Keratinocyte (primary cell): ENCODE results near the gene GRN. TPM values are rescaled to one million over a fixed set of nuclear protein-coding genes. Genes with fewer than 3 reads are reported as not detected.

Source experiments
- DNase-seq: peaks from one replicate; pipeline ENCODE4 v3.0.0-alpha.2; 2011; ENCODE audit warnings: low read depth, missing footprints, low spot score
- FAIRE-seq: peaks from 2 replicates; lab custom pipeline; 2011; peaks lifted over from hg19 to GRCh38; lab: Jason Lieb, UNC
- H2AFZ ChIP-seq: 2 replicates; pipeline ENCODE4 v1.6.0; 2012; ENCODE audit warnings: low read length, control low read depth, inconsistent platforms; ENCODE audit not compliant: control insufficient read depth
- H3K27ac ChIP-seq: 2 replicates; pipeline ENCODE4 v1.5.1; 2011; ENCODE audit warnings: low read length; ENCODE audit not compliant: control insufficient read depth, insufficient read depth
- H3K27me3 ChIP-seq: 3 replicates; pipeline ENCODE4 v1.6.0; 2011; ENCODE audit warnings: low read length; ENCODE audit not compliant: control insufficient read depth, insufficient read depth; ENCODE audit errors: extremely low read depth
- H3K36me3 ChIP-seq, 2 experiments: 2 replicates in 1 of 2; 3 replicates in 1 of 2; pipeline ENCODE4 v1.5.1; 2011; ENCODE audit warnings: low read length in 2 of 2, mild to moderate bottlenecking in 1 of 2; ENCODE audit not compliant: control insufficient read depth in 2 of 2, insufficient read depth in 2 of 2; ENCODE audit errors: extremely low read depth in 1 of 2
- H3K4me1 ChIP-seq: 3 replicates; pipeline ENCODE4 v1.5.1; 2011; ENCODE audit warnings: low read length; ENCODE audit not compliant: control insufficient read depth, insufficient read depth; ENCODE audit errors: extremely low read depth
- H3K4me2 ChIP-seq: 3 replicates; pipeline ENCODE4 v1.6.0; 2011; ENCODE audit warnings: low read depth, low read length; ENCODE audit not compliant: control insufficient read depth, insufficient read depth; ENCODE audit errors: extremely low read depth
- H3K4me3 ChIP-seq, 3 experiments: fragments of 200-600 bp in 1 of 3; sonication (generic) in 1 of 3; 2 replicates in 2 of 3; 3 replicates in 1 of 3; pipeline ENCODE4 v1.5.1; 2011 to 2016; ENCODE audit warnings: low read length in 3 of 3, mild to moderate bottlenecking in 3 of 3, control low read depth in 2 of 3, inconsistent platforms in 1 of 3, low read depth in 1 of 3, mixed read lengths in 1 of 3, mixed run types in 1 of 3, moderate library complexity in 1 of 3; ENCODE audit not compliant: control insufficient read depth in 2 of 3, insufficient read depth in 2 of 3; ENCODE audit errors: extremely low read depth in 1 of 3
- H3K79me2 ChIP-seq: 2 replicates; pipeline ENCODE4 v1.6.0; 2012; ENCODE audit warnings: low read length; ENCODE audit not compliant: control insufficient read depth, insufficient read depth
- H3K9ac ChIP-seq: 3 replicates; pipeline ENCODE4 v1.6.0; 2011; ENCODE audit warnings: low read length; ENCODE audit not compliant: control insufficient read depth, insufficient read depth; ENCODE audit errors: extremely low read depth
- H3K9me1 ChIP-seq: 3 replicates; pipeline ENCODE4 v1.6.0; 2011; ENCODE audit warnings: low read length; ENCODE audit not compliant: control insufficient read depth, insufficient read depth; ENCODE audit errors: extremely low read depth
- H3K9me3 ChIP-seq: 2 replicates; pipeline ENCODE4 v1.5.1; 2012; ENCODE audit warnings: low read depth, low read length; ENCODE audit not compliant: control insufficient read depth
- H4K20me1 ChIP-seq: 3 replicates; pipeline ENCODE4 v1.6.0; 2011; ENCODE audit warnings: low read length; ENCODE audit not compliant: control insufficient read depth, insufficient read depth; ENCODE audit errors: extremely low read depth
- EZH2 ChIP-seq: IDR thresholded peaks from one replicate; pipeline ENCODE4 v1.6.1; 2012; ENCODE audit warnings: inconsistent platforms, mild to moderate bottlenecking, low read length, moderate library complexity
- dilution Hi-C: fragments of 300-500 bp; cut with MboI; formaldehyde crosslinking; loops from one replicate; pipeline ENCODE4 v1.7.0; 2020; ENCODE audit warnings: low sequenced_read_pairs; ENCODE audit not compliant: extremely low pct_ligation_motif_present
- polyA plus RNA-seq, 5 experiments: library from polyadenylated mRNA; depleted of rRNA in 3 of 5; stranded (reverse) in 3 of 5; stranded (forward) in 1 of 5; unstranded in 1 of 5; fragments of >200 nt; gene quantifications; 1 replicate in 1 of 5; 2 replicates in 3 of 5; 3 replicates in 1 of 5; pipeline versions ENCODE4 v1.2.1 to v1.2.3, GENCODE V29; 2011 to 2012; ENCODE audit warnings: missing spikeins in 2 of 5, low read depth in 1 of 5, low replicate concordance in 1 of 5
- TF ChIP-seq, protein P1 (sequence below), 3 experiments: IDR thresholded peaks in 1 of 3; conservative IDR thresholded peaks in 1 of 3; optimal IDR thresholded peaks in 1 of 3; 2 replicates in 2 of 3; 3 replicates in 1 of 3; pipeline versions ENCODE3 to v1.5.1; 2011; ENCODE audit warnings: low read length in 3 of 3, mild to moderate bottlenecking in 3 of 3, moderate library complexity in 2 of 3, control low read depth in 1 of 3, inconsistent platforms in 1 of 3; ENCODE audit not compliant: insufficient read depth in 2 of 3; ENCODE audit errors: extremely low read depth in 1 of 3

GRN gene
- polyA plus RNA-seq, 1 donor (not counting 4 experiments of a cell fraction or from before 2014, with no cell fraction given): 179 TPM

DNA sequence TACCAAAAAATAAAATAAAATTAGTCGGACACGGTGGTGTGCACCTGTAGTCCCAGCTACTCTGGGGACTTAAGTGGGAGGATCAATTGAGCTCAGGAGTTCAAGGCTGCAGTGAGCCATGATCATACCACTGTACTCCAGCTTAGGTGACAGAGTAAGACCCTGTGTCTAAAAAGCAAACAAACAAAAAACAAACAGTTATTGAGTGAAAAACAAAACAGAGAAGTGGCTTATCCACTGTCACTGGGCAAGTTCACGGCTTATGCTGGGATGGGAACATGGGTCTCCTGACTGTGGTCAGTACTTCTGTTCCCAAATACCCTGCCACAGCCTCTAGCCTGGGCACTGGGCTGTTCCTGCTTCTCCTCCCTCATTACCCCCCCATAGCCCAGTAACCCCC lies 9.5 kb upstream of the GRN start:
- no peak overlapping the region for H3K9ac ChIP-seq
- H3K4me3 ChIP-seq: no peak overlapping the region
- H3K9me1 ChIP-seq: no peaks in the 10 kb centered on the region
- H3K4me2 ChIP-seq: no peak overlapping the region
- no peak for FAIRE-seq
- H2AFZ ChIP-seq: no peak overlapping the region
- no peaks in the 10 kb centered on the region for H3K9me3 ChIP-seq
- H3K27ac ChIP-seq: no peak overlapping the region
- TF ChIP-seq EZH2: no peak
- TF ChIP-seq, protein P1, sequence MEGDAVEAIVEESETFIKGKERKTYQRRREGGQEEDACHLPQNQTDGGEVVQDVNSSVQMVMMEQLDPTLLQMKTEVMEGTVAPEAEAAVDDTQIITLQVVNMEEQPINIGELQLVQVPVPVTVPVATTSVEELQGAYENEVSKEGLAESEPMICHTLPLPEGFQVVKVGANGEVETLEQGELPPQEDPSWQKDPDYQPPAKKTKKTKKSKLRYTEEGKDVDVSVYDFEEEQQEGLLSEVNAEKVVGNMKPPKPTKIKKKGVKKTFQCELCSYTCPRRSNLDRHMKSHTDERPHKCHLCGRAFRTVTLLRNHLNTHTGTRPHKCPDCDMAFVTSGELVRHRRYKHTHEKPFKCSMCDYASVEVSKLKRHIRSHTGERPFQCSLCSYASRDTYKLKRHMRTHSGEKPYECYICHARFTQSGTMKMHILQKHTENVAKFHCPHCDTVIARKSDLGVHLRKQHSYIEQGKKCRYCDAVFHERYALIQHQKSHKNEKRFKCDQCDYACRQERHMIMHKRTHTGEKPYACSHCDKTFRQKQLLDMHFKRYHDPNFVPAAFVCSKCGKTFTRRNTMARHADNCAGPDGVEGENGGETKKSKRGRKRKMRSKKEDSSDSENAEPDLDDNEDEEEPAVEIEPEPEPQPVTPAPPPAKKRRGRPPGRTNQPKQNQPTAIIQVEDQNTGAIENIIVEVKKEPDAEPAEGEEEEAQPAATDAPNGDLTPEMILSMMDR (optimal IDR thresholded peaks at IDR 0.05 in 1 of 3, IDR thresholded peaks at IDR 0.05 in 1 of 3, conservative IDR thresholded peaks at IDR 0.05 in 1 of 3; ENCODE audit: extremely low read depth in 1 of 3, insufficient read depth in 2 of 3, low read length in 3 of 3): no peak
- no peak for DNase-seq
- H3K4me1 ChIP-seq: peaks cover 3% of the 10 kb centered on the region
- no peaks in the 10 kb centered on the region for H3K79me2 ChIP-seq
- H4K20me1 ChIP-seq: no peaks in the 10 kb centered on the region
- dilution Hi-C loops: no loop called here
- H3K36me3 ChIP-seq: no peaks in the 10 kb centered on the region
- no peaks in the 10 kb centered on the region for H3K27me3 ChIP-seq

DNA sequence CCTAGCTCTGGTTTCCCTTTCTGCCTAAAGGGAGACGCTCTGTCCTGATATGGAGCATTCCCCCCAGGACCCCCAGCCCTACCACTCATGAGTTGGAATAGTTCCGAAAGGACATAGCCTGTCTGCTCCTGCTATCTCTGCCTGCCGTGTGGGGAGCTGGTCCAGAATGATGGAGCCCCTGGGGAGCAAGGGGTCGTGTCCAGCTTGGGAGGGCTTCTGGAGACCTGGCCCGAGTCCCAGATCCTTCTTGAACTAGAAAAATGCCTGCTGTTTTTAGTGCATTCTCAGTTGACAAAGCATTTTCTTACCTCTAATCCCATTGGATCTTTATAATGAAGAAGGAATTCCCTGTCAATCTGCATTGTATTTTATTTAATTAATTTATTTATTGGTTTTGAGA lies 9.1 kb upstream of the GRN start:
- Histone ChIP-seq H3K4me1 (peaks cover 3% of the 10 kb centered on the region), H3K9me1 (no peaks in the 10 kb centered on the region), H4K20me1 (no peaks in the 10 kb centered on the region), H3K27me3 (no peaks in the 10 kb centered on the region), H3K4me3 (no peak overlapping the region), H3K9ac (no peak overlapping the region), H3K4me2 (no peak overlapping the region), H2AFZ (no peak overlapping the region), H3K27ac (no peak overlapping the region), H3K9me3 (no peaks in the 10 kb centered on the region), H3K79me2 (no peaks in the 10 kb centered on the region), H3K36me3 (no peaks in the 10 kb centered on the region)
- DNase-seq (no peak), FAIRE-seq (no peak)
- TF ChIP-seq, protein P1 (optimal IDR thresholded peaks at IDR 0.05 in 1 of 3, IDR thresholded peaks at IDR 0.05 in 1 of 3, conservative IDR thresholded peaks at IDR 0.05 in 1 of 3; ENCODE audit: extremely low read depth in 1 of 3, insufficient read depth in 2 of 3, low read length in 3 of 3): no peak
- no peak for TF ChIP-seq EZH2
- dilution Hi-C loops: no loop called here
